Activated naive CD8-positive, alpha-beta T cell (primary cell): ENCODE data around the gene TOR1B.
"Not testable (repeated sequence)": the region's sequence is repeated elsewhere in the genome, so short reads cannot be mapped to it uniquely, and the experiment has no call there.

ENCODE experiments used
- H3K27ac Mint-ChIP-seq: one replicate; pipeline ENCODE4 v1.8.0; 2021; ENCODE audit warnings: mixed read lengths
- H3K27me3 Mint-ChIP-seq: one replicate; pipeline ENCODE4 v1.8.0; 2021; ENCODE audit warnings: mixed read lengths
- H3K36me3 Mint-ChIP-seq: one replicate; pipeline ENCODE4 v1.8.0; 2021; ENCODE audit warnings: mixed read lengths
- H3K4me1 Mint-ChIP-seq: one replicate; pipeline ENCODE4 v1.8.0; 2021; ENCODE audit warnings: low read depth, mixed read lengths
- H3K4me3 Mint-ChIP-seq: one replicate; pipeline ENCODE4 v1.8.0; 2021; ENCODE audit warnings: mild to moderate bottlenecking, mixed read lengths
- H3K9me3 Mint-ChIP-seq: one replicate; pipeline ENCODE4 v1.8.0; 2021; ENCODE audit warnings: low read depth, mixed read lengths

TOR1B gene

DNA sequence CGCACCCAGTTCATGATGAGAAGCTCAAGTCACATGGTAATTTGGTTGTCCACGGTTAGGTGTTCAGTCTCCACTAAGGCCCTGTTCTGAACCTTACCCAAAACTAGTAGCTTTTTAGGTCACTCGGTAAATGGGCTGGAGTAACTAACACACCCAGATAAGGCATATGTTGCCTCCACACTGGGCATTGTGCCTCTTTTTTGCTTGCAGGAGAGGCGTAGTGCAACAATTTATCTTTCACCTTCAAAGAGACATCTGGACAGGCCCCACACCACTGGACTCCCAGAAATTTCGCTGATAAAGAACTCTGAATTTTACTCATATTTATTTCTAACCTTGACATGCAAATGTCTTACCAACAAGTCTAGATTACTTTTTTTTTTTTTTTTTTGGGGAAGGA lies 33.3 kb upstream of the TOR1B start:
- no peak overlapping the region for H3K4me3 Mint-ChIP-seq
- no peak overlapping the region for H3K27ac Mint-ChIP-seq
- H3K9me3 Mint-ChIP-seq = no peaks in the 10 kb centered on the region
- no peaks in the 10 kb centered on the region for H3K36me3 Mint-ChIP-seq
- no peaks in the 10 kb centered on the region for H3K27me3 Mint-ChIP-seq
- no peaks in the 10 kb centered on the region for H3K4me1 Mint-ChIP-seq

DNA sequence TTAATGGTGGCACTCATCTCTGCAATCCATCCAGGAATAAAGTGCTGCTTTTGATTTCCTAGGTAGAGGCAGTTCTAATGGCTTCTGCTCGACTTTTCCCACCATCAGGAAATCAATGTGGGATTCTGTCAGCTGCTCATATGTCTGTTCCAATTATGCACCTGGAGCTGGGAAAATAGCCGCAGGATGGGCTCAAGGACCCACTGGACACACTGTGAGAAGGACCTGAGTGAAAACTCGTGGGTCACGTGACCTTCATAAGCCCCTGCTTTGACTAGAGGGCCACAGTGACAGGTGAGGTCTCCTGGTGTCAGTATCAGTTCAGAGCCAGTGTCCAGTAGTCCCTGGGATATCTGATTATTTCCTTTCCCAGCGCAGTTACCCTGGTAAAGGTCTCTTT lies 32.2 kb upstream of the TOR1B start:
- no peaks in the 10 kb centered on the region for H3K36me3 Mint-ChIP-seq
- no peaks in the 10 kb centered on the region for H3K4me1 Mint-ChIP-seq
- H3K27ac Mint-ChIP-seq = no peak overlapping the region

DNA sequence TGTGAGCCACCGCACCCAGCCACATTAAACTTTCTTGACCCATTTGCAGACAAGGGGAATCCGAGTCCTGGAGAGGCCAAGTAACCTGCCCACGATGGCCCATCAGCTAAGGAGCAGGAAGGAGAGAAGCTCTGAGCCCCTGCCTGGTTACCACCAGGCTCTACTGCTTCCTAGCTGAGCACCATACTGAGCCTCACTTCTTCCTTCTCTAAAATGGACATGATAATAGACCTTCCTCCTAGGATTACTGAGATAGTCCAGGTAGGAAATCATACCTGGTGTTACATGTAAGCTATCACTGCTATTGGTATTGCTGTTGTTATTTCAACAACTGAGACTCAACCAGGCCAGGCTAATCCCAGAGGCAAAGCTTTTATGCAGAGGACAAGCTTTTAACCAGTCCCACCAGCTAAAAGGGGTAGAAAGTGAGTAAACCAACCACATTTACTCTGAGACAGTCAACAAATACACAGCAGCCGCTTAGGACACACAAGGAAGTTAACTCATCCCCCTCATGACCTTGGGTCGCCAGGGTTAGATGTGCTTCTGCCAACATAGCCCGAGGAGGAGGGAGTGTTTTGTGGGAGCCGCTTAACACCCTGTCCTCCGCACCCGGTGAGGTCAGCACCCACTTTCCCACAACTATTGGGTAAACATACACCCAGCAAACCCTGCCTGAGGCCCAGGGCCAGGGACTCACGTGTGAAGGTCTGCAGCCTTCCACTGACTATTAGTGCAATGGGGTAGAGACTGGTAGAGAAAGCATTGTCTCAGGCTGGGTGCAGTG lies 29.5 kb upstream of the TOR1B start:
- Mint-ChIP-seq H3K27me3 (peaks cover 4% of the 10 kb centered on the region), H3K4me3 (no peak overlapping the region), H3K36me3 (no peaks in the 10 kb centered on the region), H3K9me3 (no peaks in the 10 kb centered on the region), H3K27ac (no peak overlapping the region), H3K4me1 (peaks cover 9% of the 10 kb centered on the region)

More for the DNA sequence above, 32.2 kb upstream of the TOR1B start:
- H3K4me3 Mint-ChIP-seq = no peak overlapping the region
- no peaks in the 10 kb centered on the region for H3K9me3 Mint-ChIP-seq
- peaks cover 1% of the 10 kb centered on the region for H3K27me3 Mint-ChIP-seq

DNA sequence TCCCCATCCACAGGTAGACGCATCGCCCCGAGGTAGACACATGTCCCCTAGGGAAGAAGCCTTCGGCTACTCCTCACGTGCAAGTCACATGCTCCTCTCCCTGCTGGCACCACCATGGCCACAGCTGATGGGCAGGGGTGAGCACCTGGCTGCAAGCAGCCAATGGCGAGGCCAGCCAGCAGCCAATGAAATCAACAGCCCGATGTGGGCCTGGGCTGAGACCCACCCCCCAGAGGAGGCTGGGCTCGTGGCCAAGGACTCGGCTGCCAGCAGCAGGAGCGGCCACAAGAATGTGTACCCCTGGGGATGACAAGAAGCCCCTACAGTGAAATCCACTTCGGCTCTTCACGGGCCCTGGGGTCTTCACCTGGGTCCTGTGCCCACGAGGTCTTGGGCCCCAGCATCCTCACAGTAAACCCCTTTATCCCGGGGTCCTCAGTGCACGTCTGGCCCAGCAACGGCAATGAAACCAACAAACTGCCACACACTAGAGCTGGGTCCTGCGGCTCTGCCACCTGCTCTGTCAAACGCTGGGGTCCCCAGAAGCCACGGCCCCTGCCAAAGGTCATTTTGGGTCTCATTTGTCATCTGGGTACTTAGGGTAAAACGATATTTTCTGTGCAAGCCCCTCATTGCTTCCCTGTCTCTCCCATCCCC lies 28.1 kb upstream of the TOR1B start:
- Mint-ChIP-seq H3K36me3 (no peaks in the 10 kb centered on the region), H3K27me3 (peaks cover 4% of the 10 kb centered on the region), H3K9me3 (no peaks in the 10 kb centered on the region), H3K4me3 (no peak overlapping the region), H3K27ac (no peak overlapping the region), H3K4me1 (peaks cover 9% of the 10 kb centered on the region)

DNA sequence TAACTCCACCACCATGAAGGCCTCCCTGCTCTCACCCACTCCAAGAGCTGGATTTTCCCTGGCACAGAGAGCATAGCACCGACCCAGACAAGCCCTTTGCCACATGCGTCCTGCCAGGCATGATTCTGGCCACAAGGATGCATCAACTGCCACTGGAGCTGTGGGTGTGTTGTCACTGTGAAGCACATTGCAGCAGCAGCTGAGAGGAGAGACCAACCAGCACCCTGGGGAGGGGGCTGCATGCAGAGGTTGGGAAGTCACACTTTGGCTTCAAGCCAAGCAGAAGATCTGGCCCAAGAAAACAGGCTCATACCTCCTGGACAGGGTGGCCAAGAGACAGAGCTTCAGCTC lies 27.6 kb upstream of the TOR1B start:
- H3K36me3 Mint-ChIP-seq = no peaks in the 10 kb centered on the region
- H3K27ac Mint-ChIP-seq = no peak overlapping the region
- no peak overlapping the region for H3K4me3 Mint-ChIP-seq
- no peaks in the 10 kb centered on the region for H3K9me3 Mint-ChIP-seq
- peaks cover 4% of the 10 kb centered on the region for H3K27me3 Mint-ChIP-seq
- H3K4me1 Mint-ChIP-seq = peaks cover 9% of the 10 kb centered on the region

DNA sequence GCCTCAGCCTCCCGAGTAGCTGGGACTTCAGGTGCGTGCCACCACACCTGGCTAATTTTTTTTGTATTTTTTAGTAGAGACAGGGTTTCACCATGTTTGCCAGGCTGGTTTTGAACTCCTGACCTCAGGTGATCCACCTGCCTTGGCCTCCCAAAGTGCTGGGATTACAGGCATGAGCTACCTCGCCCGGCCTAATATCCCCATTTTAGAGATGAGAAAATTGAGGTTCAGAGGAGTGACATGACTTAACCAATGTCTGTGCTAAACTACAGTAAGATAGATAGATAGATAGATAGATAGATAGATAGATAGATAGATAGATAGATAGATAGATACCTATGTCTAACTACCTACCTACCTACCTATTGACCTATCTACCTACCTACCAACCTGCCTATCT lies 26.9 kb upstream of the TOR1B start:
- H3K27ac Mint-ChIP-seq, H3K27me3 Mint-ChIP-seq, H3K36me3 Mint-ChIP-seq, H3K4me1 Mint-ChIP-seq, H3K9me3 Mint-ChIP-seq, H3K4me3 Mint-ChIP-seq: not testable (repeated sequence)

DNA sequence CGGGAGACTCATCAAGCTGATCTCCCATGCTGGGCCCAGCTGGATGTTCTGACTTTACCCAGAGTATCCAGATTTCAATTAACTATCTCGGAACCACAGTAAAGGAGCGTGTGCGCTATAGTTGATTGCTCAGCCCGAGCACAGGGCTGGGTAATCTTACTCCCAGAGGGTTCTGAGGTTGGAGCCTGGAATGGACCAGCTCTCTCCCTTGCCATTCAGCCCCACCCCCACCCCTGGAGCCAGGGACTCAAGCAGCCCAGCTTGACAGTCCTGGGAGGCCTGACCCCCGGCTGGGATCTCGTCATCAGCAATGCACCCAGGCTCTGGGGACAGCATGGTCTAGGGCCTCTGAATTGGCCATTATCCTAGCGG lies 26.4 kb upstream of the TOR1B start:
- Mint-ChIP-seq H3K4me1 (peaks cover 9% of the 10 kb centered on the region), H3K9me3 (no peaks in the 10 kb centered on the region), H3K4me3 (no peak overlapping the region), H3K27ac (no peak overlapping the region), H3K36me3 (no peaks in the 10 kb centered on the region), H3K27me3 (peaks cover 4% of the 10 kb centered on the region)

DNA sequence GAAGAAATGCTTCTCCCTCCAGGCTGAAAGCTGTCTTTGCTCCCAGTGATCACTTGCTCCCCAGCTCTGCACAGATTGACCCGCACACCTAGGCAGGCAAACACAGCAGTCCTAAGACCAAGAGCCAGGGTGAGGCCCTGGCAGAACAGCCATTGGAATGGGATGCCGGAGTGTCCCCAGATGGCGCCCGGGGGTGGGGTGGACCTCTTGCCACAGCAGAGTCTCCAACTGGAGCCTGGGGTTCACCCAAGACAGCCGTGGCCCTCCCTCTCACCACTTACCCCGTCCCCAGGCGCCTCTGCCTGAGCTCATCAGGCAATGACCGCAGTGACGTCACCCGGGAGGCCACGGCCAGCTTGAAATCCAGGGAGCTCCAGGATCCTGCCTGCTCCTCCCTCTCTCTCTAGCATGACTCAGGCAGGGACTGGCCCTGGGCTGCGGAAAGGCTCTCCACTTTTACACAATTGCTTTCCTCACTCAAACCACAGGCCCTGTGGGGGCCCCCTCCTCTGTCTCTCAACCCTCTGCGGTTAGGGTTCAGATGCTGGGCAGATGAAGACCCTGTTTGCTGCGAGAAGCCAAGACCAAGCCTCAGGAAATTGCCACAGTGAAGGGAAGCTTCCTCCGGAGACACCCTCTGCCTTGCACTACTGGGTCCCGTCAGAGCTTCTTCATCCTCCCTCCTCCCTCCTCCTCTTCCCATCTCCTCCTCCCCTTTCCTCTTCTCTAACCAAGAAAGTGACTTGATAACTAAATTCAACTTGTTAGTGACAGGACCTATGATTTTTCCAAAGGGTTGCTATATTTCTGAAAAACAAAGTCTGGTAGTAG lies 25.8 kb upstream of the TOR1B start:
- no peaks in the 10 kb centered on the region for H3K9me3 Mint-ChIP-seq
- peaks cover 9% of the 10 kb centered on the region for H3K4me1 Mint-ChIP-seq
- no peaks in the 10 kb centered on the region for H3K36me3 Mint-ChIP-seq
- no peak overlapping the region for H3K27ac Mint-ChIP-seq
- peaks cover 4% of the 10 kb centered on the region for H3K27me3 Mint-ChIP-seq
- peak overlapping the region; percentile 39 for H3K4me3 Mint-ChIP-seq

DNA sequence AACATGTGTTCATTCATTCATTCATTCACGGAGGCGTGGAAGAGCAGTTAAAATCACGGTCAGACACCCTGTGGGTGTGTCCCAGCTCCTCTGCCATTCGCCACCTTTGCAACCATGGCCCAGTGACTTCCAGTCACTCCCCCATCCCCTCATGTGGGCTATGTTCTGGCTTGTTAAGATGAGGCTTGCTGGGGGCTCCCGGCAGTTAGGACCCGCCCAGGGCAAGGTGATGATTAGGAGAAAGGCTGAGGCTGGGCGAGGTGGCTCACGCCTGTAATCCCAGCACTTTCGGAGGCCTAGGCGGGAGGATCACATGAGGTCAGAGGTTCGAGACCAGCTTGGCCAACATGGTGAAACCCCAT lies 25.2 kb upstream of the TOR1B start:
- peaks cover 9% of the 10 kb centered on the region for H3K4me1 Mint-ChIP-seq
- peaks cover 4% of the 10 kb centered on the region for H3K27me3 Mint-ChIP-seq
- H3K9me3 Mint-ChIP-seq = no peaks in the 10 kb centered on the region
- H3K4me3 Mint-ChIP-seq = peak overlapping the region; percentile 39
- H3K27ac Mint-ChIP-seq = no peak overlapping the region
- H3K36me3 Mint-ChIP-seq = no peaks in the 10 kb centered on the region

DNA sequence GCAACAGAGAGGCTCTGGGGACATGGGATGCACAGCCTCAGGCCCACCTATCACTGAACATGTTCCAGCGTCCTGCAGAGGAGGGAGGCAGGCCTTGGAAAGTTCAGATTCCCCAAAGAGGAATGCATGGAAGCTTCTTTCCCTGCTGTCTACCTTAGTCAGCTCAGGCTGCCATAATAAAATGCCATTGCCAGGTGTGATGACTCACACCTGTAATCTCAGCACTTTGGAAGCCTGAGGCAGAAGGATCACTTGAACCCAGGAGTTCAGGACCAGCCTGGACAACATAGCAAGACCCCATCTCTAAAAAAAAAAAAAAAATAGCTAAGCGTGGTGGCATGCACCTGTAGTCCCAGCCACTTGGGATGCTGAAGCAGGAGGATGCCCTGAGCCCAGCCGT lies 24.5 kb upstream of the TOR1B start:
- H3K27ac Mint-ChIP-seq = no peak overlapping the region
- peaks cover 9% of the 10 kb centered on the region for H3K4me1 Mint-ChIP-seq
- H3K27me3 Mint-ChIP-seq = peaks cover 4% of the 10 kb centered on the region
- no peak overlapping the region for H3K4me3 Mint-ChIP-seq
- no peaks in the 10 kb centered on the region for H3K36me3 Mint-ChIP-seq
- no peaks in the 10 kb centered on the region for H3K9me3 Mint-ChIP-seq

DNA sequence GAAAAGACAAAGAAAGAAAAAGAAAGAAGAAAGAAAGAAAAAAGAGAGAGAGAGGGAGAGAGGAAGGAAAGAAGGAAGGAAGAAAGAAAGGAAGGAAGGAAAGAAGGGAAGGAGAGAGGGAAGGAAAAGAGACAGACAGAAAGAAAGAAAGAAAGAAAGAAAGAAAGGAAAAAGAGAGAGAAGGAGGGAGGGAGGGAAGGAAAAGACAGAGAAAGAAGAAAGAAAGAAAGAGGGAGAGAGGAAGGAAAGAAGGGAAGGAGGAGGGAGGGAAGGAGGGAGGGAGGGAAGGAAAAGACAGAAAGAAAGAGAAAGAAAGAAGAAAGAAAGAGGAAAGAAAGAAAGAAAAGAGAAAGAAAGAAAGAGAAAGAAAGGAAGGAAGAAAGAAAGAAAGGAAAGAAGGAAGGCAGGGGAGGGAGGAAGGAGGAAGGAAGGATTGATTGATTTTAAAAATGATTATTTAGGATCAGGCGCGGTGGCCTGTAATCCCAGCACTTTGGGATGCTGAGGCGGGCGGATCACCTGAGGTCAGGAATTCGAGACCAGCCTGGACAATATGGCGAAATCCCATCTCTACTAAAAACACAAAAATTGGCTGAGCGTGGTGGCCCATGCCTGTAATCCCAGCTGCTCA lies 23.3 kb upstream of the TOR1B start:
- Mint-ChIP-seq H3K9me3 (no peaks in the 10 kb centered on the region), H3K27me3 (peaks cover 4% of the 10 kb centered on the region), H3K27ac (no peak overlapping the region), H3K4me1 (peaks cover 10% of the 10 kb centered on the region), H3K4me3 (no peak overlapping the region), H3K36me3 (no peaks in the 10 kb centered on the region)

DNA sequence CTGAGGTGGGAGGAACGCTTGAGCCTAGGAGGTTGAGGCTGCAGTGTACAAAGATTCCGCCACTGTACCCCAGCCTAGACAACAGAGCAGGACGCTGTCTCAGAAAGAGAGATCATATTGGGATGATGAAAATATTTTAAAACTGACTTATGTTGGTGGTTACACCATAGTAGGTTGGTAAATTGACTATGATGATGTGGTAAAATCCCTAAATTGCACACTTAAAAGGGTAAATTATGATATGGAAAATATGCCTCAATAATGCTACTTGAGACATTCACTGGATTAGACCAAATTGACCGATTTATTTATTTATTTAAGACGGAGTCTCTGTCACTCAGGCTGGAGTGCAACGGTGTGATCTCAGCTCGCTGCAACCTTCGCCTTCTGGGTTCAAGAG lies 21.9 kb upstream of the TOR1B start:
- H3K4me1 Mint-ChIP-seq = peaks cover 10% of the 10 kb centered on the region
- H3K9me3 Mint-ChIP-seq = no peaks in the 10 kb centered on the region
- H3K27me3 Mint-ChIP-seq = peaks cover 5% of the 10 kb centered on the region

DNA sequence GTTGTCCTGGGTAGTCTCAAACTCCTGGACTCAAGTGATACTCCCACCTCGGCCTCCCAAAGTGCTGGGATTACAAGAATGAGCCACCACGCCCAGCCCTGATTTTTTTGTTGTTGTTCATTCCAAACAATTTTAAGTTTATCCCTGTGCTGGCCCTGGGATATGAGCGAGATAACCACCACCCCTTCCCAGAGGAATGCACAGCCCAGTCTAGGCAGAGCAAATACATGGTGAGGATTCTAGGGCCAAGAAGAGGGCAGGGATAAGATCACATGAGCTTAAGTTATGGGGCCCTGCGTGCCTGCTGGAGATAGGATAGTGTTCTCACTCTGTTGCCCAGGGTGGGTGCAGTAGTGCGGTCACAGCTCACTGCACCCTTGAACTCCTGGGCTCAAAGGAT lies 21.0 kb upstream of the TOR1B start:
- Mint-ChIP-seq H3K27me3 (peaks cover 5% of the 10 kb centered on the region), H3K27ac (no peak overlapping the region), H3K4me3 (no peak overlapping the region), H3K9me3 (no peaks in the 10 kb centered on the region), H3K36me3 (no peaks in the 10 kb centered on the region), H3K4me1 (peaks cover 10% of the 10 kb centered on the region)

More for the DNA sequence above, 21.9 kb upstream of the TOR1B start:
- no peaks in the 10 kb centered on the region for H3K36me3 Mint-ChIP-seq
- no peak overlapping the region for H3K4me3 Mint-ChIP-seq
- H3K27ac Mint-ChIP-seq = no peak overlapping the region

DNA sequence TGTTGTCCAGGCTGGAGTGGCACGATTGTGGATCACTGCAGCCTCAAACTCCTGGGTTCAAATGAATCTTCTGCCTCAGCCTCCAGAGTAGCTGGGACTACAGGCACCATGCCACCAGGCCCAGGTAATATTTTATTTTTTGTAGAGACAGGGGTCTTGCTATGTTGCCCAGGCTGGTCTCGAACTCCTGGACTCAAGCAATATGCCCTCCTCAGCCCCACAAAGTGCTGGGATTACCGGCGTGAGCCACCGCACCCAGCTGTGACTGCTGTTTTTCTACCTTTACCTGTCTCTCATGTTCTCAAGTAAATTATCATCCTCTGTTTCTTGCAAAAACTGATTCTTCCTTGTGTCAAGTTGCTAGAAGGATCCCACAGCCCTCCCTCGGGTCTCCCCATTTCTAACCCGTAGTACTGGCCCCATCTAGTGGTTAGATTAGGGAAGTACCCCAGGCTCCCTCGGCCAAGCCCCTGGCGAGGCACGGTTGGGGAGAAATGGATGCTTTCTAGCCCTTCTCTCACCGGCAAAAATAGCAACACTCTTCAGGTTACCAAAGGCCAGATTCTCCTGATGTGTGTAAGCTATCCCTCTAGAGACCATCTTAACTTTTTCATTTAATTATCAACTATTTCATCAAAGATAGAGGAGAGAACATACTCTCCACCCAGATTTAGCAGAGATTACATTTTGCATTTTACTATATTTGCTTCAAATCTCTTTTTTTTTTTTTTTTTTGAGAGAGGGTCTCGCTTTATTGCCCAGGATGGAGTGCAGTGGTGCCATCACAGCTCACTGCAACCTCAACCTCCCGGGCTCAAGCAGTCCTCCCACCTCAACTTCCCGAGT lies 19.2 kb upstream of the TOR1B start:
- no peaks in the 10 kb centered on the region for H3K9me3 Mint-ChIP-seq
- H3K27me3 Mint-ChIP-seq = peaks cover 2% of the 10 kb centered on the region
- H3K4me1 Mint-ChIP-seq = peaks cover 1% of the 10 kb centered on the region
- H3K36me3 Mint-ChIP-seq = no peaks in the 10 kb centered on the region
- H3K27ac Mint-ChIP-seq = no peak overlapping the region
- no peak overlapping the region for H3K4me3 Mint-ChIP-seq
